GM19438 (cell line): Measurements from ENCODE around the gene TCF7L1.
"Not testable (repeated sequence)": the region's sequence is repeated elsewhere in the genome, so short reads cannot be mapped to it uniquely, and the experiment has no call there.

Experiments
- ATAC-seq: cut with Tn5 transposase; IDR thresholded peaks from one replicate; pipeline ENCODE4 v1.9.1; 2021; ENCODE audit warnings: low read depth; ENCODE audit not compliant: unreplicated experiment

Gene TCF7L1

DNA sequence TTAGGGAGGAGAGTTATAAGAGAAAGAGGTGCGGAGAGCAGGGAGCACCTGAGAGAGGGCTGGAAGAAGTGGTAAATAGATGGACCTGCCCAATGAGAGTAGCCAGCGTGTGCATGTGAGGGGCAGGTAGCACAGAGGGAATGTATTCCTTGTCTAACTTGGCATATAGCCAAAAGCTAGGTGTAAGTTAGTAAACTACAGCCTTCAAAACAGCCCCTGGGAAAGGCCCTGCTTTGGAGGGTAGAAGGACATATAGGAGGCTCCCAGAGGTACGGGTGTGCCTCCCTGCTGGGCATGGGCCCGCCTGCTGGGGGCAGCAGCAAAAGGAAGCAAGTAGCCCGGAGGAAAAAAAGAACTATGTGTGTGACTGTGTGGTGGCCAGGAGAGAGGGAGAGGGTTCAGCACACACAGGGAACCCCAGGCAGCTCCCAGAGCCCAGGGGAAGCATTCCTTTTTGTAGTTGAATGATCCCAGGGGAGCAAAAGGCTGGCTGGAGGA, 48.0 kb downstream of the TCF7L1 start:
- ATAC-seq: no peak

DNA sequence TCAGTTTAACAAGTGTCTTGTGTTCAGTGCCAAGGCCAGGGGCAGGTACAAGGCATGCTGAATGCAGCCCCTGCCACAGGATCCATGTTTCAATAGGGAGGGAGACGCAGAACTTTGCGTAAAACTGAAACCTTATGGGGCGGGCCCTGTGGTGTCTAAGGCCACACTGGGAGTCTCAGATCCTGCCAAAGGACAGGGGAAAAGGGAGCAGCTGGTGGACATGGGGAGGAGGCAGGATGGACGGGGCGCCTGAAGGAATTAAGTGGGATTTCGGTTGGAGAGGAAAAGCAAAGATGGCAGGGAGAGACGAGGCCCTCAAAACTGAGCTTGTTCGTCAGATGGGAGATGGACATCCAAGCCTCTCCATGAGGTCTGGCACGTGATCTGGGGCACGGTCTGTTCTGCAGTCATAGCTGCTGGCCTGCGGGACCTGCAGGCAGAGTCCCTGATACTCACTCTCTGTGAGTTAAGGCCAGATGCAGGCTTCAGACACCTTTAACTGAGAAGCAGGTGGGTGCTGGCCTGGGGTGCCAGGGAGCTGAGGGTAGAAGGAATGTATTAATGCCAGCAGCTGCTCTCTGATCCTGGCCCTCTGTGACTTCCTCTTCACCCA, 48.8 kb downstream of the TCF7L1 start:
- ATAC-seq: no peak

DNA sequence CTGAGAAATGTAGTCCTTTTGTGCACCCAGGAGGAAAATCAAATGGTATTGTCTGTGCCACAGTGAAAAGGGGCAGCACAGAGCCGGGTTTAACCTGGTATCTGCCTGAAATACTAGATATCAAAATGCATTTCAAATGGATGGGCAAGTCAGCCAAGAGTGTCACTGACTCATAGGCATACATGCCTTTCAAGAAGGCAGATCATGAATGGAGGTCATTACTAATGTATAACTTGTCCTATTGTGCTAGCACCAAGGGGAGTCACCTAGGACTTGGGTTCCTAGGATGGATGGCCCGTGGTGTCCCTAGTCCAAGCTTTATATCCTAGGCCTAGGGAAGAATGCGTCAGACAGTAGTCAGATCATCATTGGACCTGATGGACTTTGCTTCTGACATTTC, 49.9 kb downstream of the TCF7L1 start:
- no peak for ATAC-seq

- no peak for ATAC-seq
These were observed 50.3 kb downstream of the TCF7L1 start for GRCh38 chr2:85183479-85183878.

DNA sequence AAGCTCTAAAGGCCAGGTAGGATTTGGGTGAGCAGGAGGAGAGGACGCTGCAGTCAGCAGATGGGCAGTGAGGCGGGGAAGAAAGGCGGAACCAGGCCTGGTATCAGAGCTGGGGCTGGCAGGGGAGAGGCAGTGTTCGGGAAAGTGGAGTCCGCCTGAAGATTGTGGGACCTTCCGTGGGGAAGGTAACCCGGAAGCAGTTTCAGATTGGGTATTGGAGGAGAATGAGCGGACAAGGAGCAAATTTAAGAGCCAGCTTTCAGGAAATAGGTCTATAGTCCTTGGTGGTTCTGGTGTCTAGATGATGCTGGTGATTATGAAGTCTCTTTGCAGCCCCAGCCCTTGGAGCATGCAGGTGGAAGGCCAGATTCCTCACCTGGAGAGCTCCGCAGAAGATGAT, 51.0 kb downstream of the TCF7L1 start:
- ATAC-seq: no peak

GRCh38 chr2:85184990-85185389, 51.8 kb downstream of the TCF7L1 start:
- no peak for ATAC-seq

GRCh38 chr2:85185431-85185940, 52.3 kb downstream of the TCF7L1 start:
- ATAC-seq: no peak

DNA sequence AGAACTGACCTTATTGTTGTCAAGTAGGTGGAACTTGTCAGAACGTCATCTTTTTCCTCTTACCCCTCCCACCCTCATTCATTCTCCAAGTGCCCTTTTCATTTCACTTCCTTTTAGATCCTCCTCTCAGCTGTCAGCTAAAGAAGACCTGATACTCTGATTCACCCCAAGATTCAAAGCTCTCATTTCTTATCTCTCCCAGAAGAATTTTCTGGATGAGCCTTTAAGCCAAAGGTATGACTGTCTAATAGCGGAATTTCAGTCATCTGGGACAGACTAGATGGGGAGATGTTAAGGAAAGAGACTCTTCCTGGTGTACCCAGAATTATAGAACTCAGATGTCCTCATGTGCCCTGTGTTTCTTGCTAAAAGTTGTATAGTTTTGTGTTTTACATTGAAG, 53.9 kb downstream of the TCF7L1 start:
- ATAC-seq: no peak

- ATAC-seq: no peak
These were observed 55.7 kb downstream of the TCF7L1 start for GRCh38 chr2:85188852-85189251.

DNA sequence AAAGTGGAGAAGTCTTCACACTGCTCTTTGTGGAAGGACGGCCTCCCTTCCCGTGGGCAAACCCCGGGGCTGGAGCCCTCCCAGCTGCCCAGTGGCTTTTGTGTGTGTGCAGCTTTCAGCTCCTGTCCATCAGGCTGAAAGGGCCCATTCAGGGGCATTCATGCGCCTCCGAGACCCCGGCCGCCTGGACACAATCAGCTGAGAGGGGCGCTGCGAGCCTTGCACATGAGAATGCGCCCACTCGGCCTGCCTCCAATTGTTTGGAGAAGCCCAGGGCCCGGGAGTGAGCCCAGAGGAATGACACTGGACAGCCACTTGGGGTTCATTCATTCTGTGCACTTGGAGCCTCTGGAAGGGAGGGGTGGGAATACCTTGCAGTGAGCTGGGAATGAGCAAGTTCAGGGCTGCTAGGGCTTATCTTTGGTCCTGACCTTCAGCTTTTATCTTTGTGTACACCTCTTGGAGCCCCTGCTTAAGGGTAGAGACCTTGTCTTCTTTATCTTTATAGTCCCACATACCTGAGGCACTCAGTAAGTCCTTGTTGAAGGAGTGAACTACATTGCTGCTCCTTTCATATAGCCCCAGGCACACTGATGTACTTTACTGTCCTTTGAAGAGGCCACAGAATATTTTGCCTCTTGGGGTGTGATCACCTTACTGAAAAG, 56.5 kb downstream of the TCF7L1 start:
- ATAC-seq: no peak

GRCh38 chr2:85191157-85191556, 58.0 kb downstream of the TCF7L1 start:
- ATAC-seq: no peak

- ATAC-seq: no peak
These were observed 61.7 kb downstream of the TCF7L1 start for GRCh38 chr2:85194780-85195480.

GRCh38 chr2:85195956-85196355, 62.8 kb downstream of the TCF7L1 start:
- ATAC-seq: no peak

- no peak for ATAC-seq
These were observed 66.5 kb downstream of the TCF7L1 start for GRCh38 chr2:85199698-85200097.

- no peak for ATAC-seq
These were observed 76.7 kb downstream of the TCF7L1 start for GRCh38 chr2:85209887-85210286.

- ATAC-seq: no peak
These were observed 77.3 kb downstream of the TCF7L1 start for GRCh38 chr2:85210511-85210910.

GRCh38 chr2:85211606-85212005, 78.4 kb downstream of the TCF7L1 start:
- ATAC-seq: not testable (repeated sequence)

DNA sequence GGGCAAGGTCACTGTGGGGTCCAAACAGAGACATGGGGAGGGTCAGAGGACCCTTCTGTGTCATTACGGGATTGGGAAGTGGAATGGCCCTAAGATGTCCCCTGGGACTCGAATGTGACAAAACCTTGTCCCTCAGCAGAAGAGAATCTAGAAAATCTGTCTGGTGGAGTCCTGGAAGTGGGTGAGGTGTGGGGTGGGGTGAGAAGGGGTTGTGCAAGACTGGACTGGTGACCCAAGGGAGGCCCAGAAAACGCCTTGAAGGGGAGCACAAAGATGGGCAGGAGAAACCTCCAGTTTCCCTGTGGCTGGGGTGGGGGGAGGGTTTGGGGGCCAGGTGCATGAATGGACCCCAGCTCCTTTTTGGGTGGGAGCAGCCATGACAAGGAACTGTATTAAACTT, 79.6 kb downstream of the TCF7L1 start:
- no peak for ATAC-seq

DNA sequence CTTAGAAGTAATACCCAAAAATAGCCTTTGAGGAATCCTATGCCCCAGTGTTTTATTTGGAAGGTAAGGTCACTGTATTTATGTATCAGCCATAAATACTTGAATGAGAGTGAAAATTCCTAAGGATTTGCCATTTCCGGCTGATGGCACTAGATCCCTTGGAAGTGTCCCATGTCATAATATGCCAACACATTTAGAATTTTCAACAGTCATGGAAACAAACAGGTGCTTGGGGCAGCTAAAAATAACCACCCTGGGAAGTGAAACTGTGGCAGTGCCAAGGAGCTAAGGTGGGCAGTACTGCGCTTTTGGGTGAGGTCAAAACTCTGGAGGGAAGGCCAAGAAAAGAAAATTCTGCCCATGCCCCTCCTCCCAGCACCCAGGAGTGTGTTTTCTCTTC, 80.2 kb downstream of the TCF7L1 start:
- no peak for ATAC-seq

- no peak for ATAC-seq
These were observed 80.8 kb downstream of the TCF7L1 start for GRCh38 chr2:85213901-85214512.

- no peak for ATAC-seq
These were observed 81.9 kb downstream of the TCF7L1 start for GRCh38 chr2:85215081-85215447.
